Gastrocnemius medialis (tissue), 4 donors: Measurements from ENCODE around the gene UMODL1. TPM values are rescaled to one million over a fixed set of nuclear protein-coding genes. Genes with fewer than 3 reads are reported as not detected.

Experiments used
- ATAC-seq, 2 donors: fragments of 150-250 bp; one replicate each; pipeline ENCODE4 v1.9.1; 2016
- DNase-seq, 2 donors: peaks; one replicate each; pipeline ENCODE4 v3.0.0-alpha.2; 2019
- H3K27ac ChIP-seq, 4 donors: fragments of 200-600 bp; sonication (generic); 1 replicate in 1 of 4; 2 replicates in 3 of 4; pipeline ENCODE4 v1.5.1; 2016 to 2018; ENCODE audit warnings: mild to moderate bottlenecking in 2 of 4, moderate library complexity in 1 of 4
- H3K27me3 ChIP-seq, 3 donors: fragments of 200-600 bp; sonication (generic) in 2 of 3; 1 replicate in 1 of 3; 2 replicates in 2 of 3; pipeline versions ENCODE4 v1.5.1 to v1.6.0; 2016 to 2019; ENCODE audit warnings: mild to moderate bottlenecking in 1 of 3, moderate library complexity in 1 of 3
- H3K36me3 ChIP-seq, 2 donors: fragments of 200-600 bp; sonication (generic) in 1 of 2; one replicate each; pipeline ENCODE4 v1.5.1; 2017 to 2018
- H3K4me1 ChIP-seq, 2 donors: fragments of 200-600 bp; sonication (generic) in 1 of 2; one replicate each; pipeline ENCODE4 v1.5.1; 2016 to 2017; ENCODE audit warnings: mild to moderate bottlenecking in 2 of 2
- H3K4me3 ChIP-seq, 4 donors: fragments of 200-600 bp; sonication (generic) in 3 of 4; 1 replicate in 1 of 4; 2 replicates in 3 of 4; pipeline ENCODE4 v1.5.1; 2016 to 2019; ENCODE audit warnings: mild to moderate bottlenecking in 2 of 4
- H3K9me3 ChIP-seq, 3 donors: fragments of 200-600 bp; sonication (generic) in 2 of 3; 1 replicate in 1 of 3; 2 replicates in 2 of 3; pipeline ENCODE4 v1.5.1; 2016 to 2019
- CTCF ChIP-seq, 5 experiments: fragments of 450-650 bp in 3 of 5; fragments of 200-600 bp in 2 of 5; sonication (generic) in 2 of 5; IDR thresholded peaks in 4 of 5; conservative IDR thresholded peaks in 1 of 5; 1 replicate in 4 of 5; 2 replicates in 1 of 5; pipeline ENCODE4 v1.5.1; 2016 to 2019; ENCODE audit warnings: antibody characterized with exemption in 5 of 5, mild to moderate bottlenecking in 3 of 5, moderate library complexity in 3 of 5
- POLR2A ChIP-seq, 2 donors: fragments of 450-650 bp; IDR thresholded peaks; one replicate each; pipeline ENCODE4 v1.6.1; 2017; ENCODE audit warnings: antibody characterized with exemption in 2 of 2, mild to moderate bottlenecking in 2 of 2, moderate library complexity in 2 of 2
- in situ Hi-C, 4 donors: fragments of 200-750 bp; cut with MboI; loops; one replicate each; pipeline versions ENCODE4 v1.15.0 to v1.8.0; 2017; ENCODE audit warnings: low sequenced_read_pairs in 4 of 4
- intact Hi-C: fragments of 100-400 bp; cut with DNase I; formaldehyde crosslinking; loops from one replicate; pipeline ENCODE4 v1.15.1; 2023; ENCODE audit warnings: low total_unique reads
- total RNA-seq, 4 donors: library from RNA; depleted of rRNA; stranded (reverse); fragments of >200 nt; gene quantifications; one replicate each; pipeline versions ENCODE4 v1.1.0 to v1.2.3, GENCODE V29; 2016

UMODL1 gene
- total RNA-seq, 4 donors from 2014 or later, result 0.13 TPM; not detected in 3

GRCh38 chr21:42156690-42157605 lies 85.8 kb downstream of the UMODL1 start:
- H3K4me1 ChIP-seq, result peaks cover 0 to 5% of the 10 kb centered on the region in 2 donors
- ATAC-seq, result peak in 1 of 2 donors; percentile 18
- H3K27me3 ChIP-seq, result no peaks in the 10 kb centered on the region
- no peaks in the 10 kb centered on the region for H3K9me3 ChIP-seq
- no peaks in the 10 kb centered on the region for H3K36me3 ChIP-seq
- DNase-seq, result no peak
- intact Hi-C loops, result no loop called here
- H3K4me3 ChIP-seq, result no peak overlapping the region
- TF ChIP-seq CTCF (IDR thresholded peaks at IDR 0.05 in 4 of 5, conservative IDR thresholded peaks at IDR 0.05 in 1 of 5) (no peak), POLR2A (IDR thresholded peaks at IDR 0.05) (no peak)
- in situ Hi-C loops, result loop anchor here in 2 of 4 donors (10.0 kb wide), 2 partner anchors 98 to 298 kb away; no protein-coding TSS in a partner anchor
- no peak overlapping the region for H3K27ac ChIP-seq

GRCh38 chr21:42157606-42158310 lies 86.6 kb downstream of the UMODL1 start:
- H3K36me3 ChIP-seq, result no peaks in the 10 kb centered on the region
- DNase-seq, result no peak
- ATAC-seq, result no peak
- intact Hi-C loops, result no loop called here
- in situ Hi-C loops, result loop anchor here in 2 of 4 donors (10.0 kb wide), 2 partner anchors 97 to 297 kb away; no protein-coding TSS in a partner anchor
- H3K4me3 ChIP-seq, result no peak overlapping the region
- no peak overlapping the region for H3K27ac ChIP-seq
- H3K9me3 ChIP-seq, result no peaks in the 10 kb centered on the region
- TF ChIP-seq CTCF (IDR thresholded peaks at IDR 0.05 in 4 of 5, conservative IDR thresholded peaks at IDR 0.05 in 1 of 5) (no peak), POLR2A (IDR thresholded peaks at IDR 0.05) (no peak)
- peaks cover 0 to 5% of the 10 kb centered on the region in 2 donors for H3K4me1 ChIP-seq
- H3K27me3 ChIP-seq, result no peaks in the 10 kb centered on the region

GRCh38 chr21:42158846-42159245 lies 87.7 kb downstream of the UMODL1 start:
- ATAC-seq (no peak), DNase-seq (no peak)
- in situ Hi-C loops (loop anchor here in 2 of 4 donors (10.0 kb wide), 2 partner anchors 96 to 296 kb away; no protein-coding TSS in a partner anchor), intact Hi-C loops (no loop called here)
- no peaks in the 10 kb centered on the region for H3K36me3 ChIP-seq
- H3K4me1 ChIP-seq, result peaks cover 0 to 5% of the 10 kb centered on the region in 2 donors
- no peaks in the 10 kb centered on the region for H3K9me3 ChIP-seq
- TF ChIP-seq CTCF (IDR thresholded peaks at IDR 0.05 in 4 of 5, conservative IDR thresholded peaks at IDR 0.05 in 1 of 5) (no peak), POLR2A (IDR thresholded peaks at IDR 0.05) (no peak)
- no peak overlapping the region for H3K4me3 ChIP-seq
- H3K27ac ChIP-seq, result no peak overlapping the region
- no peaks in the 10 kb centered on the region for H3K27me3 ChIP-seq

GRCh38 chr21:42159560-42160110 lies 88.5 kb downstream of the UMODL1 start:
- ATAC-seq (no peak), DNase-seq (no peak)
- no peak overlapping the region for H3K27ac ChIP-seq
- TF ChIP-seq CTCF (IDR thresholded peaks at IDR 0.05 in 4 of 5, conservative IDR thresholded peaks at IDR 0.05 in 1 of 5), result no peak
- no peak for TF ChIP-seq POLR2A (IDR thresholded peaks at IDR 0.05)
- no peaks in the 10 kb centered on the region for H3K36me3 ChIP-seq
- no peak overlapping the region for H3K4me3 ChIP-seq
- H3K27me3 ChIP-seq, result no peaks in the 10 kb centered on the region
- H3K4me1 ChIP-seq, result peaks cover 0 to 5% of the 10 kb centered on the region in 2 donors
- intact Hi-C loops (no loop called here), in situ Hi-C loops (loop anchor here in 2 of 4 donors (10.0 kb wide), 2 partner anchors 95 to 295 kb away; no protein-coding TSS in a partner anchor)
- no peaks in the 10 kb centered on the region for H3K9me3 ChIP-seq
